ENCODE measurements around the gene HJURP.

DNA sequence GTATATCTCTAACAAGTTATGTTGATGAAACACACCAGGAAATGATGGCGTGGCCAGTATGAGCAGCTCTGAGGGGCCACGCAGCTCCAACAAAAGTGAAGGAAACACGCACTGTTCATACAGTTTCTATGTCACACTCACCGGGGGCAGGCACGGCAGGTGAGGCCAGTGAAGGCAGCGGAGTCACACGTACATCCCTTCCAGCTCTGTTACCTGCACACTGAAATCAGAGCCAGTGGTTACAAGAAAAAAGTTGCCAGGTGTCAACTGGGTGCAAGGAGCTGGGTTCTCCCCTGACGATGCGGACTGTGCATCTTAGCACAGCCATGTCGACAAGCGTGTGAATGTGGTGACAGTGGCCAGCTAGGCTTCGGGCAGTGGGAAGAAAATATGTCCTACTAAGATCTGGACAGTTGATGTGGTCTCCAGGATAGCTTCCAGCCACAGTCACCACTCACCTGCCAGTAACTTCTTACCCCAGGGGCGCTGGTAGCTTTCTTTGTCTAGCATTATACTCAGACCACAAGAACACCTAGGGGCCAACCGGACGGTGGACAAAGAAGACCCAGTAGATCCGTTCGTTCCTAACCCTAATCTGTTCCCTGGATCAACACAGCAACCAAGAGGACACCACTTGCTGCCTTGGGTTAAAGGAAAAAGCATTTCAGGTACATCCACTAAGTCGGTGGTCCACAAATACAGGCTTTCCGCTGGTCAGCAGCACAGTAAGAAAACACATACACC lies 10.1 kb downstream of the HJURP start:
- TF ChIP-seq, protein P1, sequence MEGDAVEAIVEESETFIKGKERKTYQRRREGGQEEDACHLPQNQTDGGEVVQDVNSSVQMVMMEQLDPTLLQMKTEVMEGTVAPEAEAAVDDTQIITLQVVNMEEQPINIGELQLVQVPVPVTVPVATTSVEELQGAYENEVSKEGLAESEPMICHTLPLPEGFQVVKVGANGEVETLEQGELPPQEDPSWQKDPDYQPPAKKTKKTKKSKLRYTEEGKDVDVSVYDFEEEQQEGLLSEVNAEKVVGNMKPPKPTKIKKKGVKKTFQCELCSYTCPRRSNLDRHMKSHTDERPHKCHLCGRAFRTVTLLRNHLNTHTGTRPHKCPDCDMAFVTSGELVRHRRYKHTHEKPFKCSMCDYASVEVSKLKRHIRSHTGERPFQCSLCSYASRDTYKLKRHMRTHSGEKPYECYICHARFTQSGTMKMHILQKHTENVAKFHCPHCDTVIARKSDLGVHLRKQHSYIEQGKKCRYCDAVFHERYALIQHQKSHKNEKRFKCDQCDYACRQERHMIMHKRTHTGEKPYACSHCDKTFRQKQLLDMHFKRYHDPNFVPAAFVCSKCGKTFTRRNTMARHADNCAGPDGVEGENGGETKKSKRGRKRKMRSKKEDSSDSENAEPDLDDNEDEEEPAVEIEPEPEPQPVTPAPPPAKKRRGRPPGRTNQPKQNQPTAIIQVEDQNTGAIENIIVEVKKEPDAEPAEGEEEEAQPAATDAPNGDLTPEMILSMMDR (IDR thresholded peaks at IDR 0.05; ENCODE audit: insufficient read depth, low read length): no peak
- no peak for TF ChIP-seq SPI1 (IDR thresholded peaks at IDR 0.05; ENCODE audit: borderline replicate concordance, low read depth)
